Fibroblast of skin of abdomen (primary cell): ENCODE data around the gene SLBP.

Experiments used
- DNase-seq: peaks from one replicate; pipeline ENCODE4 v3.0.0-alpha.2; 2013

SLBP gene

GRCh38 chr4:1726146-1726934, 14.2 kb upstream of the SLBP start:
- peak; percentile 68 for DNase-seq

DNA sequence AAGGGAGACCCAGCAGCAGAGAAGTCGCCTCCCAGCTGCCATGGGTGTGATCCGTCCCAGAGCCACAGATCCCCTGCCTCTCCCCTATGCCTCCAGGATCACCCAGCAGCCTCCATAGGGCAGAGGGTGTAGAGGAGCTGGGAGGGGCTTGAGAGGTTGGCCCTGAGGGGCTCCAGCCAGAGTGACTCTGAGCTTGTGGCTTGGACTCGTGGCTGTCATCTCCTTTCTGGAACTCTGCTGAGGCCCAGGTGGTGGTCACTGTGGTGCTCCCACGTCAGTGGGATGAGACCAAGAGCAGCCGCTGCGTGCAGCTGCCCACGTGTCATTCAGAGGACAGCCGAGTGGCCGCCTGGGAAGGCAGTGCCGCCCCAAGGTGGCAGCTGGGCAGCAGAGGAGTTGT, 13.4 kb upstream of the SLBP start:
- no peak for DNase-seq

- no peak for DNase-seq
These were observed 11.1 kb upstream of the SLBP start for GRCh38 chr4:1723131-1723801.

GRCh38 chr4:1722551-1723118, 10.5 kb upstream of the SLBP start:
- DNase-seq, result no peak

GRCh38 chr4:1721666-1722550, 9.8 kb upstream of the SLBP start:
- no peak for DNase-seq

DNA sequence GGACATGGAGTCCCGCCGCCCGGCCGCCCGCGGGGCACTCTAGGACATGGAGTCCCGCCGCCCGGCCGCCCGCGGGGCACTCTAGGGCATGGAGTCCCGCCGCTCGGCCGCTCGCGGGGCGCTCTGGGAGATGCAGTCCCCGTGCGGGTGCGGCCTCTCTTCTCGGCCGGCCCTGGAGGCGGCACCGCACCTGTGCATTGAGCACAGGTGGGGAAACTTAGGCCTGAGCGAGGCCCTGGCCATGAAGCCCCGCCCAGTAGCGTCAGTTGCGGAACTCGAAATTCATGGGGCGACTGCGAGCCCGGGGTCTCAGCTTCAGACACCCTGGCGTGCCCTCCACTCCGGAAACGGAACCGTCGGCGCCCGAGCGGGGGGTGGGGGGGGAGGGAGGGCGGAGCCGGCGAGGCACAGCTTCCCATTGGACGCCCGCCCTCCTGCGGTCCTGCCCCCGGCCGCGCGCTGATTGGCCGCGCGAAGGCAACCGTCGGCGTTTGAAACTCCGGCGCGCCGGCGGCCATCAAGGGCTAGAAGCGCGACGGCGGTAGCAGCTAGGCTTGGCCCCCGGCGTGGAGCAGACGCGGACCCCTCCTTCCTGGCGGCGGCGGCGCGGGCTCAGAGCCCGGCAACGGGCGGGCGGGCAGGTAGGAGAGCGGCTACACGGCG, 9.0 kb upstream of the SLBP start, which contains the start of the genes TACC3 and TMEM129:
Gene TACC3 (plus strand): TSS at position 519 of the 663 bp plus-strand sequence. CDS start 1,901 bp downstream, outside the sequence.
Gene TMEM129 (minus strand): TSS at position 321 of the 663 bp plus-strand sequence. CDS start 486 bp downstream, outside the sequence.
- DNase-seq, result peak; percentile 92

GRCh38 chr4:1720163-1720983, 8.3 kb upstream of the SLBP start:
- DNase-seq, result peak; percentile 16

DNA sequence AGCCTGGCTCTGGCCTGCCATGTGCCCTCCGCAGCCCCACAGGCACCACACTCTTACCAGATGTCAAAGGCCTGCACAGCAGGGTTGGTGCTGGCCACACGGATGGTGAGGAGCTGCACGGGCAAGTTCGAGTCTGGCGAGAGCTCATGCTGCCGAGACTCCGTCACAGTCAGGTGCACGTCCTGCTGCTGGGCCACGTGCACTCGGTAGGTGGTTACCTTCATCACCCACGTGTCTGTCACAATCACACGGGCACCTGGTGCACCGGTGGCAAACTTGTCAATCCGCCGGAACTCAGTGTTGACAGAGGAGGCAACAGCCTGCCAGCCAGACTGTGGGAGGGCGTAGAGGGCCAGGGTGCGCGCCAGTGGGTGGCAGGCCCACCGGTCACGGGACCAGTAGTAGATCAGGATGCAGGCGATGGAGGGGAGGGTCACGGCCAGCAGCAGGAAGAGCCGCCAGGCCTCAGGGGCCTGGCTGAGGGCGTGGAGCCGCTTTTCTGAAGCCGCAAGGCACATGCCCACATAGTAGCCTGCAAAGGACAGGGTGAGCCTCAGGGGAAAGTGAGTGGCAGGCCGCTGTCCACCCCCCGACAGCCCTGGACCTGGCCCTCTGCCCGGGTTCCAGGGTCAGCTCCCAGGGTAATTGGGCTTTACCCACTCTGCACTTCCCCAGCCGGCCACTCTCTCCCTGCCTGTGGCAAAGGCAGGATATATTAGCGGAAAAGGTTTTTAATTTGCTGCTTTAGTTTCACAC, 6.2 kb upstream of the SLBP start:
- no peak for DNase-seq

DNA sequence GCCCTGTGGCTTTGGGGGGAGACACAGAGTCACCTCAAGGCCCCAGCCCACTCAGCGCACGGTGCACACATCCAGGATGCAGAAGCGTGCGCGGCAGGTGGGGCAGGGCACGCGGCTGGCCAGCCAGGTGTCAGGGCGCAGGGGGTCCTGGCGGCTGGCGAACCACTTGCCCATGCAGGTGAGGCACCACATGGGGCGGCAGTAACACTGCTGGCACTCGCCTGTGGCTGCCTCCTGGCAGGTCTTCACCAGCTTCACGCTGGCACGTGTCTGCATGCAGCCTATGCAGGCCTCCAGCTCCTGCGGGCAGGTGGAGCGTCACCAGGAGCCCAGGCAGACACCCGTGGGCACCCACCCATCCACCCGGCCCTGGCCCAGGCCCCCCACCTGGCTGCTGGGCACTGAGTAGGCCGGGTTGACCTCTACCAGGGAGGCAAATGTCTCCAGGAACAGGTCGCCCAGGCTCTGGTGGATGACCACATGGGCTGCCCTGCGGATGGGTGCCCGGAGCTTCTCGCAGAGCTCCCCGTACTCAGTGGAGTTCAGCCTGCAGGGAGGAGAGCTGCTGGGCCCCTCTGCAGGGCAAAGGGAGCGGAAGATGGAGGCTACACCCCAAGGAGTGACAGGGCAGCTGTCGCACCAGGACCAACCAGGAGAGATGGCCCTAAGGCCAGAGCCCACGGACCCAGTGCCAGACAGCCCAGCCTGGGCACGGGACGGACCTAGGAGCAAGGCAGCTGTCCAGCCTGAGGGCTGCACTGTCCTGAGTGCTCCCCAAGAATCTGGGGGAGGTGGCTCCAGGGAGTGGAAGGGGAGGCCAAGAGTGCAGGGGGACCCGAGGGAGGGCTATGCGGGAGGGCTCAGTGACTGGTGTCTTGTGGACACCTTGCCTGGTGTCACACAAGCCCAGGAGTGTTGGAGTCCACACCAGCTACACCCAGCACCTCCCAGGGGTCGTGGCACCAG, 5.3 kb upstream of the SLBP start:
- DNase-seq, result no peak

GRCh38 chr4:1716065-1716945, 4.2 kb upstream of the SLBP start:
- DNase-seq, result no peak

GRCh38 chr4:1715002-1715758, 3.1 kb upstream of the SLBP start:
- DNase-seq, result no peak

GRCh38 chr4:1714303-1715001, 2.3 kb upstream of the SLBP start:
- DNase-seq, result no peak

- DNase-seq, result no peak
These were observed 1.1 kb upstream of the SLBP start for GRCh38 chr4:1713003-1713851.

GRCh38 chr4:1711571-1712215, 426 bp downstream of the SLBP start:
- peak; percentile 29 for DNase-seq

DNA sequence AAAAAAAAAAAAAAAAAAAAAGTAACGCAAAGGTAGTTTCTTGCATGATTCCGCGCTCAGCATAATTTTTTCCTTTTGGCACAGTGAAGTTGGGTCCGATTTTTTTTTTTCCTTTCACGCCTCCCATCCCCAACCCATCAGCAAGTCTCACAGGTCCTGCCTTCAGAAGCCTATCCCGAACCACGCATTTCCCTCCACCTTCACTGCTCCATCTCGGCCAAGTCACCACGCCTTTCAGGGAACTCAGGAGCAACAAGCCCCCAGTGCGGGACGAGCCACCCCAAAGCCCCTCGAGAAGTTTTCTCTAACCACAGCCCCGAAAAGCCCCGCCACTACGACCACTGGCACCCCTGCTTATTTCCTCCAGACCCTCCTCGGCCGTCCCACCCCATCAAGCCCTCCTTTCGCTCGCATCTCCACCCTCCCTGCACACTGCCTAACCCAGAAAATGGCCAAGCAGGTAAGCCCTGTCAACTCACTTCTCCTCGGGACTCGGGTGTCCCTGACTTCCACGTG, 1.0 kb downstream of the SLBP start:
- DNase-seq, result no peak
